Heart left ventricle (tissue), 13 donors: ENCODE measurements around the gene ATXN1.

ENCODE experiments used
- POLR2A ChIP-seq, 2 donors: fragments of 450-650 bp; IDR thresholded peaks; one replicate each; pipeline ENCODE4 v1.6.1; 2017; ENCODE audit warnings: antibody characterized with exemption in 2 of 2, mild to moderate bottlenecking in 2 of 2, moderate library complexity in 2 of 2
- TF ChIP-seq, protein P1 (sequence below), 12 donors: fragments of 200-600 bp; sonication (generic) in 4 of 12; IDR thresholded peaks; one replicate each; pipeline versions ENCODE4 v1.5.0 to v1.8.0; 2018 to 2022; ENCODE audit warnings: antibody characterized with exemption in 12 of 12, mild to moderate bottlenecking in 5 of 12
- donor health status: ischemic (EF 13 %, LVEDD 7.1; RV severe dilation, severe dysfunction).
- donor health status: DM: no; HTN: yes; CAD: no.
- donor health status: DM: no; HTN: no; CAD: no.
- donor health status: ischemic (EF 25% LVEDD 6.9; RV normal size, moderate dysfunction).
- donor health status: ischemic (EF 25% LVEDD 5.7; RV mildly dilated, moderate dysfunction).
- donor health status: ischemic (EF 35%, LVEDD 5.7; RV mildly dilated, moderate dysfunction).
- donor health status: nonischemic (EF 11% LVEDD 7.7; RV severe dilation, severe dysfunction).
- donor health status: DM: yes; HTN: yes; CAD: no.
- donor health status: PGD.
- donor health status: ischemic (EF 29% LVEDD 5.4; RV normal size, mild dysfunction).
- donor health status: nonischemic (EF 23%, LVEDD 6.1; RV moderate dilation, normal function).

DNA sequence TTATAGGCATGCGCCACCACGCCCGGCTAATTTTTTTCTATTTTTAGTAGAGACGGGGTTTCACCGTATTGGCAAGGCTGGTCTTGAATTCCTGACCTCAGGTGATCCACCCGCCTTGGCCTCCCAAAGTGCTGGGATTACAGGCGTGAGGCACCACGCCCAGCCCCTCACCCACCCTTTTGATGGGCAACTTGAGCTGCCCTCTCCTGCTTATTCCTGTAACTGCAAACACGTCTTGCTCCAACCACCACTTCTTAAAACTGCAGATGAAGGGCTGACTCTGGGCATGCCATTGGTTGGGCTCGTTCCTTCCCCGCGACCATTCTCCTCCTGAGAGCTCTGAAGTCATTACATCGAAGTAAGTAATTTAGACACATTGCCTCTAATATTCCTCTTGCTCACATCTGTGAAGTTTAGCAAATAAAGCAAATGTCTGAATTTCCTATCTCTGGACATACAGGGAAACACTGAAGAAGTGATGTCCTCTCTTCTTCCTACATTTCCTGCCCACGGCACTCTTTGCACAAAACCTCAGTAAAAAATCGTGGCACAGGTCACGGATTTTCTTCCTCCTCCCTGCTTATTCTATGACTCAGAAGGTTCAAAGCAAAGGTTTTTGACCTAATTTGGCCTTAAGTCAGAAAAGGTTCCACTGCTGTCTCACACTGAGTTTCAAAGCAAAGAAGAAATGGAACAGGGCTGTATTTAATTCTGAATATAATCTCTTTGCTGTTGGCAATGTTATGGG, 405.4 kb downstream of the ATXN1 start:
- no peak for TF ChIP-seq POLR2A (IDR thresholded peaks at IDR 0.05)
- TF ChIP-seq, protein P1, sequence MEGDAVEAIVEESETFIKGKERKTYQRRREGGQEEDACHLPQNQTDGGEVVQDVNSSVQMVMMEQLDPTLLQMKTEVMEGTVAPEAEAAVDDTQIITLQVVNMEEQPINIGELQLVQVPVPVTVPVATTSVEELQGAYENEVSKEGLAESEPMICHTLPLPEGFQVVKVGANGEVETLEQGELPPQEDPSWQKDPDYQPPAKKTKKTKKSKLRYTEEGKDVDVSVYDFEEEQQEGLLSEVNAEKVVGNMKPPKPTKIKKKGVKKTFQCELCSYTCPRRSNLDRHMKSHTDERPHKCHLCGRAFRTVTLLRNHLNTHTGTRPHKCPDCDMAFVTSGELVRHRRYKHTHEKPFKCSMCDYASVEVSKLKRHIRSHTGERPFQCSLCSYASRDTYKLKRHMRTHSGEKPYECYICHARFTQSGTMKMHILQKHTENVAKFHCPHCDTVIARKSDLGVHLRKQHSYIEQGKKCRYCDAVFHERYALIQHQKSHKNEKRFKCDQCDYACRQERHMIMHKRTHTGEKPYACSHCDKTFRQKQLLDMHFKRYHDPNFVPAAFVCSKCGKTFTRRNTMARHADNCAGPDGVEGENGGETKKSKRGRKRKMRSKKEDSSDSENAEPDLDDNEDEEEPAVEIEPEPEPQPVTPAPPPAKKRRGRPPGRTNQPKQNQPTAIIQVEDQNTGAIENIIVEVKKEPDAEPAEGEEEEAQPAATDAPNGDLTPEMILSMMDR (IDR thresholded peaks at IDR 0.05), result no peak
